MCF 10A (cell line): ENCODE results near the gene RERE. TPM values are rescaled to one million over a fixed set of nuclear protein-coding genes. Genes with fewer than 3 reads are reported as not detected.

Experiments used
- BruUV-seq: library from RNA; stranded (reverse); fragments of 400-500 nt; replicated peaks from 2 replicates; lab custom pipeline; 2021; lab: Mats Ljungman, UMichigan
- CTCF ChIA-PET: fragments of 300-600 bp; sonication (Branson Sonifier 250); formaldehyde crosslinking; extraction: SDS; loops from one replicate; lab custom pipeline; 2021; ENCODE audit warnings: antibody characterized with exemption, inconsistent platforms; lab: Yijun Ruan, JAX
- POLR2A ChIA-PET: fragments of 300-600, 350-650 bp; sonication (Branson Sonifier 250); formaldehyde crosslinking; extraction: SDS; loops from one replicate; lab custom pipeline; 2020; ENCODE audit warnings: antibody characterized with exemption, inconsistent platforms; lab: Yijun Ruan, JAX
- DNase-seq: peaks from one replicate; pipeline ENCODE4 v3.0.0-alpha.2; 2018; ENCODE audit not compliant: unreplicated experiment
- H3K27ac Mint-ChIP-seq: one replicate; pipeline ENCODE4 v1.8.0; 2022; ENCODE audit warnings: mild to moderate bottlenecking, low read depth, mixed read lengths; ENCODE audit not compliant: unreplicated experiment
- H3K27me3 Mint-ChIP-seq: one replicate; pipeline ENCODE4 v1.8.0; 2022; ENCODE audit warnings: mixed read lengths; ENCODE audit not compliant: insufficient read depth, unreplicated experiment
- H3K36me3 Mint-ChIP-seq: one replicate; pipeline ENCODE4 v1.8.0; 2022; ENCODE audit warnings: mild to moderate bottlenecking, moderate library complexity, mixed read lengths; ENCODE audit not compliant: insufficient read depth, unreplicated experiment
- H3K4me1 Mint-ChIP-seq: one replicate; pipeline ENCODE4 v1.8.0; 2022; ENCODE audit warnings: mixed read lengths; ENCODE audit not compliant: insufficient read depth, unreplicated experiment
- H3K4me3 Mint-ChIP-seq: one replicate; pipeline ENCODE4 v1.8.0; 2022; ENCODE audit warnings: mild to moderate bottlenecking, moderate library complexity, mixed read lengths; ENCODE audit not compliant: unreplicated experiment
- H3K9me3 Mint-ChIP-seq: one replicate; pipeline ENCODE4 v1.8.0; 2022; ENCODE audit warnings: mixed read lengths; ENCODE audit not compliant: unreplicated experiment
- intact Hi-C: fragments of 100-400 bp; cut with micrococcal nuclease; formaldehyde crosslinking; loops from 2 replicates; pipeline ENCODE4 v1.14.1; 2022
- total RNA-seq: library from RNA; stranded (reverse); gene quantifications from 2 replicates; pipeline ENCODE4 v1.2.3, GENCODE V29; 2022
- TF ChIP-seq, protein P1 (sequence below): fragments of 200-600 bp; IDR thresholded peaks from one replicate; pipeline ENCODE4 v1.8.0; 2022; ENCODE audit warnings: antibody characterized with exemption, mild to moderate bottlenecking; ENCODE audit not compliant: unreplicated experiment

Gene RERE
- total RNA-seq, 1 experiment from 2014 or later, result 48.4 TPM

DNA sequence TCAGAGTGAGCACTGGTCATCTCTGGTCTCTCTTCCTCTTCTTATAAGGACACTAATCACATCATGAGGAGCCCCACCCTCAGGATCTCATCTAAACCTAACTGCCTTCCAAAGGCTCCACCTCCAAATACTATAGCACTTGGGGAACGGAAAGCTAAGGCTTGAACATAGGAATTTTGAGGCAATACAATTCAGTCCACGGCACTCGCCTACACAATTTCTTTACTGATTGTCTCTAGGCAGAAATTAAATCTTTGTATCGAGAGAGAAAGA lies 127.3 kb downstream of the RERE start:
- no peak for DNase-seq
- Mint-ChIP-seq H3K36me3 (no peaks in the 10 kb centered on the region), H3K27ac (no peak overlapping the region), H3K9me3 (no peaks in the 10 kb centered on the region), H3K4me3 (no peak overlapping the region), H3K27me3 (no peaks in the 10 kb centered on the region), H3K4me1 (peaks cover 13% of the 10 kb centered on the region)
- intact Hi-C loops, result no loop called here
- no TSS peak for BruUV-seq
- ChIA-PET POLR2A (interaction anchor here (0.9 to 1.7 kb wide), 4 partner anchors 9 to 21 kb away, joined by 3 to 7 read pairs (median 4); no protein-coding TSS in a partner anchor), CTCF (interaction anchor here (0.7 to 1.5 kb wide), 3 partner anchors 9 to 1955 kb away, joined by 4 to 5 read pairs (median 4); no protein-coding TSS in a partner anchor)
- TF ChIP-seq, protein P1, sequence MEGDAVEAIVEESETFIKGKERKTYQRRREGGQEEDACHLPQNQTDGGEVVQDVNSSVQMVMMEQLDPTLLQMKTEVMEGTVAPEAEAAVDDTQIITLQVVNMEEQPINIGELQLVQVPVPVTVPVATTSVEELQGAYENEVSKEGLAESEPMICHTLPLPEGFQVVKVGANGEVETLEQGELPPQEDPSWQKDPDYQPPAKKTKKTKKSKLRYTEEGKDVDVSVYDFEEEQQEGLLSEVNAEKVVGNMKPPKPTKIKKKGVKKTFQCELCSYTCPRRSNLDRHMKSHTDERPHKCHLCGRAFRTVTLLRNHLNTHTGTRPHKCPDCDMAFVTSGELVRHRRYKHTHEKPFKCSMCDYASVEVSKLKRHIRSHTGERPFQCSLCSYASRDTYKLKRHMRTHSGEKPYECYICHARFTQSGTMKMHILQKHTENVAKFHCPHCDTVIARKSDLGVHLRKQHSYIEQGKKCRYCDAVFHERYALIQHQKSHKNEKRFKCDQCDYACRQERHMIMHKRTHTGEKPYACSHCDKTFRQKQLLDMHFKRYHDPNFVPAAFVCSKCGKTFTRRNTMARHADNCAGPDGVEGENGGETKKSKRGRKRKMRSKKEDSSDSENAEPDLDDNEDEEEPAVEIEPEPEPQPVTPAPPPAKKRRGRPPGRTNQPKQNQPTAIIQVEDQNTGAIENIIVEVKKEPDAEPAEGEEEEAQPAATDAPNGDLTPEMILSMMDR, result no peak

DNA sequence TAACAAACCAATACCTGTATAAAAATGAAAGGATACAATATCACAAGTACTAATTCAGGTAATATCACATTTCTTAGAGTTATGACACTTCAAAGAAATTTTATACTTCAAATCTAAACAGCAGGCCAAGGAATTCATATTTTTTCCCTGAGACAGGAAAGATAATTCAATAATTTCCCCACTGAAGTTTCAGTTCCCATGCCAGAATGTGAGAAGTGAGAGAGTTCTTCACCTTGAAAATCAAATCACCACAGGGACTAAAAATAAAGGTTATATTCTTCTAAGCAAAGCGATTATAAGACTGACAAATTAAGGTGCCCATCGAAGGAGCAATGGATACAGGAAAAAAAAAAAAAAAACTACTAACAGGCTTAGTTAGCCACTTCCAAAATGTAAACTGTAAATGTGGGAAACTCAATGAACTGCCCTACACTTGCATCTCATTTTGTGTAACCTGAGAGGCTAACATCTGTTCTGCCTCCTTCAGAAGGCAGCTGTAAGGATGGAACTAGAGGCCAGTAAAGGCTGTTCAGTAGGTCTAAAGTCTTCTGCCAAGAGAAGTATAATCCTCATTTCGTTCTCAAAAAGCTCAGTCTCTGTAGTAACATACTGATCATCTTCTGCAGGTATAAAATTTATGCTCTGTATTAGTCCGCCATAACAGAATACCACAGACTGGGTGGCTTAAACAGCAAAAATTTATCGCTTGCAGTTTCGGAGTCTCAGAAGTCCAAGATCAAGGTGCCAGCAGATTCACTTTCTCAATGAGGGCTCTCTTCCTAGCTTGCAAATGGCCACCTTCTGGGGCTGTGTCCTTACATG lies 127.8 kb downstream of the RERE start:
- Mint-ChIP-seq H3K4me1 (peaks cover 13% of the 10 kb centered on the region), H3K36me3 (no peaks in the 10 kb centered on the region), H3K27me3 (no peaks in the 10 kb centered on the region), H3K9me3 (no peaks in the 10 kb centered on the region), H3K27ac (no peak overlapping the region), H3K4me3 (no peak overlapping the region)
- DNase-seq, result no peak
- BruUV-seq, result no TSS peak
- intact Hi-C loops, result no loop called here
- ChIA-PET CTCF (interaction anchor here (0.7 to 1.5 kb wide), 3 partner anchors 9 to 1955 kb away, joined by 4 to 5 read pairs (median 4); no protein-coding TSS in a partner anchor), POLR2A (interaction anchor here (1.2 to 1.7 kb wide), 4 partner anchors 9 to 20 kb away, joined by 3 to 7 read pairs (median 5); no protein-coding TSS in a partner anchor)
- TF ChIP-seq, protein P1, result no peak

DNA sequence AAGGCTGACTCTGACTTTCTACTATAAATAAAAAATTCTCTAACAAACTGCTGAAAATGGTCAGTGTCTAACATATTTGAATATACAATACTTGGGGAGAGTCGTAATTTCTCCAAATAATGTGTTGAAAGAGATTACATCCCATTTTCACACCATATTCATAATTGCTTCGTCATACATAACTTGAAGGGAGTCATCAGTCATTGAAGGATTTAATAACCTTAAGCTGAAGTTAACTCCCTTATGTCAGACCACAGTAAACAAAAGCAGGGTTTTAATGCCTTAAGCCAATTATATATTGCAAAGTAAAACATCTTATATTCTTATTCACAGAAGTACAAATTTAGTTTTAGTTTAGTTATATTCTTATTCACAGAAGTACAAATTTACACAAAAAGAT lies 129.9 kb downstream of the RERE start:
- H3K9me3 Mint-ChIP-seq, result no peaks in the 10 kb centered on the region
- TF ChIP-seq, protein P1, result no peak
- ChIA-PET POLR2A (interaction anchor here (0.7 kb wide), 1 partner anchor 13 kb away, joined by 3 read pairs; no protein-coding TSS in a partner anchor), CTCF (no interaction called here)
- no TSS peak for BruUV-seq
- intact Hi-C loops, result no loop called here
- DNase-seq, result no peak
- H3K36me3 Mint-ChIP-seq, result no peaks in the 10 kb centered on the region
- H3K27ac Mint-ChIP-seq, result no peak overlapping the region
- no peaks in the 10 kb centered on the region for H3K27me3 Mint-ChIP-seq
- no peak overlapping the region for H3K4me3 Mint-ChIP-seq
- peaks cover 8% of the 10 kb centered on the region for H3K4me1 Mint-ChIP-seq

DNA sequence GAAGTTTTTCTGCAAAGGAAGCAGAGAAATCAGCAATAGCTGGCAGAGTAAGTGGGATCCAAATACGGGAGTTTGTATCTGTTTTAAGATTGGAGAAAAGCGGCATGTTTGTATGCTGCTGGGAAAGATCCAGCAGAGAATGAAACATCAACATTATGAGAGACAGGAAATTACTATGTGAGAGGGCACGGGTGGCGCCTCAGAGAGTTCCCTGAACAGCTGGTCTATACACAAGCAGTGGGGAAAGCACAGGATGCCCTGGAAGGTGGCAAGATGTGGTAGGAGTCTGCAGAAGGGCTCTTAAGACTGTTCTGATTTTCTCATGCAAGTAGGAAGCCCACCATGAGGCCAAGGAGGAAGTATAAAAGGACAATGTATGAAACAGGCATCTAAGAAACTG lies 130.4 kb downstream of the RERE start:
- H3K4me3 Mint-ChIP-seq, result no peak overlapping the region

More for the DNA sequence above, 130.4 kb downstream of the RERE start:
- Mint-ChIP-seq H3K27me3 (no peaks in the 10 kb centered on the region), H3K9me3 (no peaks in the 10 kb centered on the region), H3K27ac (no peak overlapping the region), H3K36me3 (no peaks in the 10 kb centered on the region), H3K4me1 (peaks cover 9% of the 10 kb centered on the region)
- TF ChIP-seq, protein P1, result no peak
- intact Hi-C loops, result no loop called here
- no peak for DNase-seq
- ChIA-PET CTCF (no interaction called here), POLR2A (interaction anchor here (0.6 to 0.7 kb wide), 3 partner anchors 14 to 40 kb away, joined by 3 read pairs; no protein-coding TSS in a partner anchor)
- no TSS peak for BruUV-seq
